Measurements from ENCODE around the gene MTM1.

MTM1 gene

DNA sequence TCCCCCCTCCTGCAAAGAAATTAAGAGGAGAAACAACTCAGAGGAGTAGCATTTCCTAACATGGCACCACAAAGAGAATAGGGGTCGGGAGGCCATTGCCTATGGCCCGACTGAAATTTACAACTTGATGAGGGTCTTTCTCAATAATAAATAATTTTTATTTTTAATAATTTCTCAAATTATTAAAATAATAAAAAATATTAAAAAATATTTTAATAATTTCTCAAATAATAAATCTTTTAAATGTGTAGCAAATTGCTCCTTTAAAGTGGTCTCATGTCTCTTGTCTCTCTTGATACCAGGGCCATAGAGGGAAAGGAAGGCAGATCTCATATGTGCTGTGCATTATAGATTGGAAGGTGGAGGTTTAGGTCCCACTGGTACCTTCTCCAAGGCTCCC lies 75.5 kb downstream of the MTM1 start:
- TF ChIP-seq POLR2A (IDR thresholded peaks at IDR 0.05; ENCODE audit: low read depth, low read length), result no peak
- DNase-seq (ENCODE audit: insufficient read length, low spot score) (no peak), FAIRE-seq (no peak)

DNA sequence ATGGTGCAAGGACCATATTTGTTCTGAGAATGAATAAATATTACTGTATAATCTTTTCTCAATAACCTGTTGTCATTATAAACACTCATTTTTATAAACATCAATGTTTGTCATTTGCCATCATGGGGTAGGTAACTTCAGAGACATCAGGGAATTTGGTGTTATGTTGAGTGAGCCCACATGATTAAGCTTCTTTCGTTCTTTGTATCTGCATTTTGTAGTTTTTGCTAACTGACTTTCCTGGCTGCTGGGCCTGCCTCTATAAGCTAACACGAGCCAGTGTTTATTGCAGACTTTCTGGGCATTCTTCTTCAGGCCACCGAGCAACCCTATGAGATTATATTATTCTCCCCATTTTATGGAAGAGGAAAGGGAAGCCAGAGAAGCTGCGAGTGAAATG lies 76.0 kb downstream of the MTM1 start:
- FAIRE-seq, result no peak
- DNase-seq (ENCODE audit: insufficient read length, low spot score), result no peak

DNA sequence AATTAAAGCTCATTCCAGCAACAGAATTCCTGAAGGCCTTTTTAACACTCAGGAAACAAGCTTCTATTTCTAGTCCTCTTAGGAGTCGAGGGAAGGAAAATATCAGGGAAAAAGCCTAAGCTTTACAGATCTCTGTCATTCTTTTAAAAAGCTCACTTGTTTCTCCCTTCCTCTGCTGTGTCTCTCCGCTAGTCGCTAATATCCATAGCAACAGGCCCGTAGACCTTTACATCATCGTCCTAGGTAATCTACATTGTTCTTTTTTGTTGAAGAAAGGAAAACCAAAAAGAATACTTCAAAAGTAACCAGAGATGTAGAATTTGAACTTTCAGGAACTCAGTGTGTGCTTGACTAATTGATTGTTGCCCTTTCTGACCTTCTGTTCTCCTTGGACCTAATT lies 78.9 kb downstream of the MTM1 start:
- DNase-seq (ENCODE audit: insufficient read length, low spot score) (no peak), FAIRE-seq (no peak)
- no peak for TF ChIP-seq POLR2A (IDR thresholded peaks at IDR 0.05; ENCODE audit: low read depth, low read length)

More for the DNA sequence above, 76.0 kb downstream of the MTM1 start:
- no peak for TF ChIP-seq POLR2A (IDR thresholded peaks at IDR 0.05; ENCODE audit: low read depth, low read length)

DNA sequence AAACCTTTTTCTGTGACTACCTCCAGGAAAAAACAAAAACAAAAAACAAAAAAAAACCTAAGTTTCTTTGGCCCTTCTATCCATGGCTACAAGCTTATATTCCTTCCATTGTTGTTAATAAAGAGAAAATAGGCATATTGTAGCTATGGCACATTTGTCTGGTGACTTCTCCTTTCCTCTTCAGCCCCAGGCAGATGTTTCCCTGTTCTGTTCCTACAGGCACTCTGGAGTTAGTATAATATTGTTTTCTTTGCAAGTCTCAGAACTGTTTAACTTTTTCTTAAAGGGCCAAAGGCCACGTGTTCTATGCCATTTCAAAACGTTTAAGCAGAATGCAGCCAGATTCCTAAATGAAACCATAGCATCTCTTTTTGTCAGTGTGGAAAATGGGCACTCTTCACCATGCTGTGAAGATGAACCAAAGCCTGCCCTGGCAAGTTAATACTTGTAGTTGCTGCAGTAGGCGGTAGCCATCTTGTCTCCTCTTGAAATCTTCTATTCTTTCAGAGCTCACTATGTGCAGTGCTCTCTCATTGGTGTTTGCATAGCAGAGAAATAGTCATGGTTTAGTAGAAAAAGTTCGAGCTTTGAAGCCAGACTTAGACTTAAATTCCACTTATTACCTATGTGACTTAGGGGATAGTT lies 80.0 kb downstream of the MTM1 start:
- no peak for TF ChIP-seq POLR2A (IDR thresholded peaks at IDR 0.05; ENCODE audit: low read depth, low read length)
- DNase-seq (ENCODE audit: insufficient read length, low spot score), result no peak
- FAIRE-seq, result no peak

DNA sequence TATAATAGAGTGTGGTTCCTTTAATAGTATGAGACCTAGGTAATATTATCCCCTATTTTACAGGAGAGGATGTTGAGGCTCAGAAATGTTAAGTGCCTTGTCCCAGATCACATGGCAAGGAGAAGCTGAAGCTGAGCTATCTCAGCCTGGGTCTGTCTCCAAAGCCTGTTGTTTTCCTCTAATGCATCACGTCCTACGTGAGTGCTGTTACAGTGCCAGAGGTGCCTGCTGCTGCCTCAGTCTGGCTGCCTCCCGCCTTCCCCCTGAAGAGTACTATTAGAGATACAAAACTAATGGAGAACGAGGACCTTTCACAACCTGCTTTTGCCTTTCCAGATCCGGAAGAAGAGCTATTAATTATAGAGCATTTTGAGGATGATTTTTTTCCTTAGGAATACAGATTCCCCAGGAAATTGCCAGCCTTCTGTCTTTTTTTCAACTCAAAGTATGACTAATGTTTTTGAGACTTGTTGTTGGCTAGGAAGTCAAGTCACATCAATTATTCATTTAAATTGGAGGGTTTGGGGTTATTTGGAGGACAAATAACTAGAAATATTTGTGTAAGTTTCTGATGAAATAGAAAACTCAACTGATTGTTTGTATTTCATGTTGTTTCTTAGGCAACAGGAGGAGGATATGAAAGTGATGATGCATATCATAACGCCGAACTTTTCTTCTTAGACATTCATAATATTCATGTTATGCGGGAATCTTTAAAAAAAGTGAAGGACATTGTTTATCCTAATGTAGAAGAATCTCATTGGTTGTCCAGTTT lies 80.9 kb downstream of the MTM1 start:
- TF ChIP-seq POLR2A (IDR thresholded peaks at IDR 0.05; ENCODE audit: low read depth, low read length), result no peak
- FAIRE-seq, result no peak
- no peak for DNase-seq (ENCODE audit: insufficient read length, low spot score)

DNA sequence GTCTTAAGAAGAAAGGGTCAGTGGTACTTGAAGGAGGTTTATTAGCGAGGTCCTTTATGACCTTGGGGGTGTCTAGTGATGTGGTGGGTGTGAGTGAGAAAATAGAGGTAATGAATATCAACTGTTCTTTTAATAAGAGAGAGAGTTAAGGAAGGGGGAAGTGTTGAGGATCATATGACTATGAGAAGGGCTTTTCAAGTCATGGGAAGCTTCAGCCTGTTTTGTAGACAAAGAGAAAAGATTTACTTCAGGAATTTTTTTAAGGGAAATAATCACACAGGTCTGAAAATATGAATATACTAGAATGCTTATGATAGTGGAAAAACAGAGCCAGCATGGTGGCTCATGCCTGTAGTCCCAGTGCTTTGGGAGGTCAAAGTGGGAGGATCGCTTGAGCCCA lies 83.5 kb downstream of the MTM1 start:
- DNase-seq (ENCODE audit: insufficient read length, low spot score), result no peak
- no peak for TF ChIP-seq POLR2A (IDR thresholded peaks at IDR 0.05; ENCODE audit: low read depth, low read length)
- FAIRE-seq, result no peak

DNA sequence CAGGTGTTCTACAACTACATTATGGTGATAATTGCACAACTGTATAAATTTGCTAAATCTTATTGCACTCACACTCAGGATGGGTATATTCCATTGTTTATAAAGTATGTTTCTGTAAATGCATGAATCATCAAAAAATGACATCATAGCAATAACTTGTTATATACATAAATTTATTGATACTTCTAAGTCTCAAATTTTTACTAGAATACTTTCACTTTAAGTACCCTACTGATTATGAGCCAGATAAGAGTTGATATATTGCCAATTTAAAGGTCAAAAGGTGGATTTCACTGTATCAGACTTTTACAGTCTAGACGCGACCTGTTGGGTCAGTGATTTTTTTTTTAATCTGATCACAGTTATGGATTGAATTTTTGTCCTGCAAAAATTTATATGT lies 87.4 kb downstream of the MTM1 start:
- TF ChIP-seq POLR2A (IDR thresholded peaks at IDR 0.05; ENCODE audit: low read depth, low read length), result no peak

DNA sequence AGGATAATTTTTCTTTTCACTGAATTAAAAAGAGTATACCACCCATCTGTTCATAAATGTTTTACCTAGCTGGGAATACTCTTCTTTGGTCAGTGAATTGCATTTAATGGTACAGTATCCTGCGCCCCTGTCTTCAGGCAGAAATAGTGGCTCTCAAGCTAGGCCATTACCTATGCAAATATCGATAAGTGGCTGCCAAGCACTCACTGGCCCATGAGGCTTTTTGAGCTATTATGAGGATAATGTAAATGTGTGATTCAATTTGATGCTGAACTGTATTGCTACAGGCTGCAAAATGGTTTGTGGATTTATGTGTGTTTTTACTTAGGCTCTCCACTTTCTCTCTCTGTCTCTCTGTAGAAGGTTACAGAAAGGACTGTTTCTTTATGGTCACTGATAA lies 94.7 kb downstream of the MTM1 start:
- no peak for FAIRE-seq
- no peak for TF ChIP-seq POLR2A (IDR thresholded peaks at IDR 0.05; ENCODE audit: low read depth, low read length)
- no peak for DNase-seq (ENCODE audit: insufficient read length, low spot score)

More for the DNA sequence above, 87.4 kb downstream of the MTM1 start:
- DNase-seq (ENCODE audit: insufficient read length, low spot score) (no peak), FAIRE-seq (no peak)

DNA sequence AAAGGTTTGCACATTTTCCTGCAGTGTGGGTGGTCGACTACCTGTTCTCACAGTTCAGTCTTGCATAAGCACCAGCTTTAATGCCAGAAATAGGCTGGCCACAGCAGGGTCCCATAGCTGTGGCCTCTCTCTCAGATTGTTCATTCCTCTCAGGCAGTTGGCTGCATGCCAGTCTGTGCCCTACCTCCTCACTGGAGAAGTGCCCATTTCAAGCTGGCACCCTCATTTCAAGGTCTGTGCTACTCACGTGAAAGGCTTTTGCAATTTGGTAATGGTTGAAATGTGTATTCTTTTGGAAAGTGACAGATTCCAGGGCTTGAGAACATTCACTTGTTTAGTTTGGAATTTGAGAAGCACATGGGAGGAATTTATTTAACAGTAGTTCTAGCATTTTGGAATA lies 95.9 kb downstream of the MTM1 start:
- FAIRE-seq, result peak; percentile 78

DNA sequence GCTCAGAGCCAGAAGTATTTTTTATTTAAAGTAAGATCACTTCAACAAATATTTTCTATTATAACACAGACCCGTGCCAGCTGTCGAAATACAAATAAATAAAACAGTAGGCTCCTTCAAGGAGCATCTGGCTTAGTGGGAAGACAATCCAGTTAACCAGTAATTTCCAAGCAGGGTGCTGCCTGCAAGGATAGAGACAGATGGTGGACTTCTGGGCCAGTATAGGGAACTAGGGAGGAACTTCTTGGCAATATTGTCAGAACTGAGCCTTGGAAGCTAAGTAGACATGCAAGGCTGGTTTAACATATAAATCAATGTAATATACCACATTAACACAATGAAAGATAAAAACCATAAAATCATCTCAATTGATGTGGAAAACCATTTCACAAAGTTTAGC lies 107.8 kb downstream of the MTM1 start:
- FAIRE-seq, result no peak
- no peak for DNase-seq (ENCODE audit: insufficient read length, low spot score)
- TF ChIP-seq POLR2A (IDR thresholded peaks at IDR 0.05; ENCODE audit: low read depth, low read length), result no peak

More for the DNA sequence above, 95.9 kb downstream of the MTM1 start:
- DNase-seq (ENCODE audit: insufficient read length, low spot score), result peak; percentile 4
- no peak for TF ChIP-seq POLR2A (IDR thresholded peaks at IDR 0.05; ENCODE audit: low read depth, low read length)

DNA sequence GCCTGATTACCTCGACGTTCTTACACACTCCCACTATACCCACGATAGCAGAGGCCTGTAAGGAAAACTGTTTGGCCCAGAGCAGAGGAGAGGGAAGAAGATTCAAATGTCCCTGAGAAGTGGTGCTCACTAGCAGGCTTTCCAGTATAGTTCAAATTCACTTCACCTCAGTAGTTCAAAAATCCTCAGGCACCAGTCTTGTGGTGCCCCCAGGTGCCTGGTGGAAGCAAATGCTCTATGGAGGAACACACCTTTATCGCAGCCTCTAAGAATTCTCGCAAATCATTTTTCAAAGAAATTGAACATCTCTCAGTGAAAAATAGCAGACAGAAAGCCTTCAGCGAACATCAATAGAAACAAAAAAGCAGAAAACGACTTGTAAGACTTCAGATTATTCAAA lies 112.6 kb downstream of the MTM1 start:
- no peak for TF ChIP-seq POLR2A (IDR thresholded peaks at IDR 0.05; ENCODE audit: low read depth, low read length)
- FAIRE-seq (no peak), DNase-seq (ENCODE audit: insufficient read length, low spot score) (no peak)

DNA sequence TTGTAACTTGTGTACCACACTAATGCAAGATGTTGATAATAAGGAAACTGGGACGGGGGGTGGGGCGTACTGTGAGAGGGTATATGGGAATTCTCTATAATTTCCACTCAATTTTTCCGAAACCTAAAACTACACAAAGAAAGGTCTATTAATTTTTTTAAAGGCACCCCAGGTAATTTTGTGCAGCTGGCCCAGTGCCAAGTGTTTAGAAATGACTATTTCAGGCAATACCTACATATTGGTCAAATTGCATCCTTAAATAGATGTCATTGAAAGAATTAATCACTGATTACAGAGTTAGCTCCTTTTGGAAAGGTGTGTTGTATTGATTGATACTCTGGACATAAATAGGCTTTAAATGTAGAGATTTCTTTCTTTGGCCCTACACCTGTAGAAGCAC lies 114.7 kb downstream of the MTM1 start:
- no peak for FAIRE-seq
- no peak for TF ChIP-seq POLR2A (IDR thresholded peaks at IDR 0.05; ENCODE audit: low read depth, low read length)
- DNase-seq (ENCODE audit: insufficient read length, low spot score), result no peak

DNA sequence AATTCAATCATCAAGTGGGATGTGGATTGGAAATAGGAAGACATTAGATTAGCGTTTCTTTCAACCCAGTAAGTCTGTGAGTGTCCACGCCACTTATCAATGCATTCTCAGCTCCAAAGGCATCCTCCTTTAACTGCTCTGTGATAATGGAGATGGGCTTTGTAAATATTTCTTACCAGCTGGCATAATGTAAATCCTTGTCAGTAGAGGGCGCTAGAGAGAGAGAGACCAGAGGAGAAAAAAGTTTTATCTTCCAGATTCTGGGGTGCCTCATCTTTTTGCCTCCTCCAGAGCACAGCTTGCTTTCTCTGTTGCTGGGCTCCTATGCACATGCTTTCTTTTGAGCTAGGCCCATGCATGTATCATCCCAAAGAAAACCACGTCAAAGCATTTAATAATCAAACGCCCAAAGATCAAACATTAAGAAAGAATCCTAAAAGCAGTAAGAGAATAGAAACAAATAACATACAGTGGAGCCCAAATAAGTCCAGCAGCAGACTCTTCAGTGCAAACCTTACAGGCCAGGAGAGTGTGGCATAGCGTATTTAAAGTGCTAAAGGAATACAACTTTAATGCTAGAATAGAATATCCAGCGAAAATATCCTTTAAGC lies 115.2 kb downstream of the MTM1 start:
- TF ChIP-seq POLR2A (IDR thresholded peaks at IDR 0.05; ENCODE audit: low read depth, low read length), result no peak
- no peak for FAIRE-seq
- no peak for DNase-seq (ENCODE audit: insufficient read length, low spot score)

DNA sequence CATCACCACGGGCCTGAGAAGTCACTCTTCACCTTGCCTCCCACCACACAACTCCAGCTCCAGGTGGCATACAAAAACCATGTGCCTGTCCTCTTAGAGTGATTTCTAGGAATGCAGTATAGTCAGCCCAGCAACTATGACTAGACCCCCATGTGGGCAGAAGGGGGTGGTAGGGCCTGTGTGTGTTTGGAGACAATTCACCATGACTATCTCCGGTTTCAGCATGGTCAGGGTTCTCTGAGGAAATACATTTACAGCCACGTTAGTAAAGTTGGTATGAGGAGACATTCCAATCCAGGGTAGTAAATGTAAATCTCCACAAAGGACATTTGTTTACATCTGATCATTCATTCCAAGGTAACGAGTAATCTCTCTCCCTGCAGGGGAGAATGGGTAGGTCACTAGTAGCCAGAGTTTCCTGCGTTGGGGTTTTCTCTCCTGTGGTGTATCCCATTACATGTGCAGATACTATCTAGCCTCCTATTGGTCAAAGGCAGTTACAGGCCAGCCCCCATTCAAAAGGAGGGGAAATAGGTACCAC lies 120.6 kb downstream of the MTM1 start:
- no peak for TF ChIP-seq POLR2A (IDR thresholded peaks at IDR 0.05; ENCODE audit: low read depth, low read length)
- FAIRE-seq, result peak; percentile 87
- DNase-seq (ENCODE audit: insufficient read length, low spot score), result peak; percentile 58

All from H54 (cell line).